Embryonic facial prominence (tissue), 1 donor: Measurements from ENCODE around the gene SYNE2.
"Not testable (repeated sequence)": the region's sequence is repeated elsewhere in the genome, so short reads cannot be mapped to it uniquely, and the experiment has no call there.

Experiments
- DNase-seq: peaks from one replicate; pipeline ENCODE4 v3.0.0-alpha.2; 2016; ENCODE audit errors: extremely low spot score

The SYNE2 gene, protein sequence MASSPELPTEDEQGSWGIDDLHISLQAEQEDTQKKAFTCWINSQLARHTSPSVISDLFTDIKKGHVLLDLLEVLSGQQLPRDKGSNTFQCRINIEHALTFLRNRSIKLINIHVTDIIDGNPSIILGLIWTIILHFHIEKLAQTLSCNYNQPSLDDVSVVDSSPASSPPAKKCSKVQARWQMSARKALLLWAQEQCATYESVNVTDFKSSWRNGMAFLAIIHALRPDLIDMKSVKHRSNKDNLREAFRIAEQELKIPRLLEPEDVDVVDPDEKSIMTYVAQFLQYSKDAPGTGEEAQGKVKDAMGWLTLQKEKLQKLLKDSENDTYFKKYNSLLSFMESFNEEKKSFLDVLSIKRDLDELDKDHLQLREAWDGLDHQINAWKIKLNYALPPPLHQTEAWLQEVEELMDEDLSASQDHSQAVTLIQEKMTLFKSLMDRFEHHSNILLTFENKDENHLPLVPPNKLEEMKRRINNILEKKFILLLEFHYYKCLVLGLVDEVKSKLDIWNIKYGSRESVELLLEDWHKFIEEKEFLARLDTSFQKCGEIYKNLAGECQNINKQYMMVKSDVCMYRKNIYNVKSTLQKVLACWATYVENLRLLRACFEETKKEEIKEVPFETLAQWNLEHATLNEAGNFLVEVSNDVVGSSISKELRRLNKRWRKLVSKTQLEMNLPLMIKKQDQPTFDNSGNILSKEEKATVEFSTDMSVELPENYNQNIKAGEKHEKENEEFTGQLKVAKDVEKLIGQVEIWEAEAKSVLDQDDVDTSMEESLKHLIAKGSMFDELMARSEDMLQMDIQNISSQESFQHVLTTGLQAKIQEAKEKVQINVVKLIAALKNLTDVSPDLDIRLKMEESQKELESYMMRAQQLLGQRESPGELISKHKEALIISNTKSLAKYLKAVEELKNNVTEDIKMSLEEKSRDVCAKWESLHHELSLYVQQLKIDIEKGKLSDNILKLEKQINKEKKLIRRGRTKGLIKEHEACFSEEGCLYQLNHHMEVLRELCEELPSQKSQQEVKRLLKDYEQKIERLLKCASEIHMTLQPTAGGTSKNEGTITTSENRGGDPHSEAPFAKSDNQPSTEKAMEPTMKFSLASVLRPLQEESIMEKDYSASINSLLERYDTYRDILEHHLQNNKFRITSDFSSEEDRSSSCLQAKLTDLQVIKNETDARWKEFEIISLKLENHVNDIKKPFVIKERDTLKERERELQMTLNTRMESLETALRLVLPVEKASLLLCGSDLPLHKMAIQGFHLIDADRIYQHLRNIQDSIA (N-terminal part only)

DNA sequence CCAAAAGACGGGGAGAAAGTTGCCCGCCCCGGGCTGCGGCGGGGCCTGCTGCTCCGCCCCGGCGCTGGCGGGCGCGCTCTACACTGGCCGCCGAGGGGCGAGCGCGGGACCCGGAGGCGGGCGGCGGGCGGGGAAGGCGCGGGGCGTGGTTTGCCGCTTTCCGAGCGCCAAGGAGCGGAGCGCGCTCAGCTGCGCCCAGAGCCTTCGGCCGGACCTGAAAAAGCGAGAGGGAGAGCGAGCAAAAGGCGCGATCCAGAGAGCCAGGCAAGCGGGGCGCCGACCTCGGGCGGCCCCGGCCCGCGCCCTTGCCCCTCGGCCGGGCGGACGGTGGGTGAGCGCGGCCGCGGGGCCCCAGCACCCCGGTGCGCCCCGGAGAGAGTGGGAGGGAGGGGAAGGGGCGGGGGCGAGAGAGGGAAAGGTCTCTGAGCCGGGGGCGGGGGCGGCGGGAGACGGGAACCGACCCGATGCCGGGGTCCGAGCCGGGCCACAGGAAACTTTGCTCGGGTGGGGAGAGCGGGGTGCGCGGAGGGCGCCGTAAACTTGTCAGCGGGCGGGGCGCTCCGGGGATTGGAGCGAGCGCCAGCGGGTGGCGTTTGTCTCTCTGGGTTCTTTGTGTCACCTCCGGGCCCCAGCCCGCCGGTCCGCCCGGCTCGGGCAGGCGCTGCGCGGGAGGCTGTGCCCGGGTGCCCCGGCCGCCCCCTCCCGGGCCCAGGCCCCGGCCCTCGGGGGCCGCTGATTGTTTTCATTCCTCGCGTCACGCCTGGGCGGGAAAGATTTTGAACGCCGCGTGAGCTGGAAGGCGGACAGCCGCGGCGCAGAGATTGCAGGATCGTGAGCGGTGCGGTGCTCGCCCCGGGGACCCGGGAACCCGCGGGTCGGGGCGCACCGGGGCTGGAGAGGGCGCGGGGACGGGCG, at the start of gene SYNE2:
SYNE2 (plus strand) TSS at position 188 of the 915 bp plus-strand sequence. CDS start 56,145 bp downstream, outside the sequence.
- DNase-seq = peak; percentile 36

DNA sequence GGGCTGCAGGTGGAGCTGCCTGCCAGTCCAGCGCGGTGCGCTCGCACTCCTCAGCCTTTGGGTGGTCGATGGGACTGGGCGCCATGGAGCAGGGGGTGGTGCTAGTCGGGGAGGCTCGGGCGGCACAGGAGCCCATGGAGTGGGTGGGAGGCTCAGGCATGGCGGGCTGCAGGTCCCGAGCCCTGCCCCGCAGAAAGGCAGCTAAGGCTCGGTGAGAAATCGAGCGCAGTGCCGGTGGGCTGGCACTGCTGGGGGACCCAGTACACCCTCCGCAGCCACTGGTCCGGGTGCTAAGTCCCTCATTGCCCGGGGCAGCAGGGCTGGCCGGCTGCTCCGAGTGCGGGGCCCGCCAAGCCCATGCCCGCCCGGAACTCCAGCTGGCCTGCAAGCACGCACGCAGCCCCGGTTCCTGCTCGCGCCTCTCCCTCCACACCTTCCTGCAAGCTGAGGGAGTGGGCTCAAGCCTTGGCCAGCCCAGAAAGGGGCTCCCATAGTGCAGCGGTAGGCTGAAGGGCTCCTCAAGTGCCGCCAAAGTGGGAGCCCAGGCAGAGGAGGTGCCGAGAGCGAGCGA, 49.5 kb upstream of the SYNE2 start:
- not testable (repeated sequence) for DNase-seq

DNA sequence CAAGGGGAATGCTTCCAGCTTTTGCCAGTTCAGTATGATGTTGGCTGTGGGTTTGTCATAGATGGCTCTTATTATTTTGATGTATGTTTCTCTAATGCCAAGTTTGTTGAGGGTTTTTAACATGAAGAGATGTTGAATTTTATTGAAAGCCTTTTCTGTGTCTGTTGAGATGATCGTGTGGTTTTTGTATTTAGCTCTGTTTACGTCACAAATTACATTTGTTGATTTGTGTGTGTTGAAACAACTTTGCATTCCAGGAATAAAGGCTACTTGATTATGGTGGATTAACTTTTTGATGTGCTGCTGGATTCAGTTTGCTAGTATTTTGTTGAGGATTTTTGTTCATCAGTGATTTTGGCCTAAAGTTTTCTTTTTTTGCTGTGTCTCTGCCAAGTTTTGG, 46.7 kb upstream of the SYNE2 start:
- DNase-seq = not testable (repeated sequence)

DNA sequence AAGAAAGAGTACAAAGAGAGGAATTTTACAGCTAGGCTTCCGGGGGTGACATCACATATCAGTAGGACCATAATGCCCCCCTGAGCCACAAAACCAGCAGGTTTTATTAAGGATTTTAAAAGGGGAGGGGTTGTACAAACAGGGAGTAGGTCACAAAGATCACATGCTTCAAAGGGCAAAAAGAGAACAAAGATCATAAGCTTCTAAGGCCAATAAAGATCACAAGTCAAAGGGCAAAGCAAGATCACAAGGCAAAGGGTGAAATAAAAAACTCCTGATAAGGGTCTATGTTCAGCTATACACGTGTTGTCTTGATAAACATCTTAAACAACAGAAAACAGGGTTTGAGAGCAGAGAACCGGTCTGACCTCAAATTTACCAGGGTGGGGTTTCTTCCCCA, 41.1 kb upstream of the SYNE2 start:
- not testable (repeated sequence) for DNase-seq

DNA sequence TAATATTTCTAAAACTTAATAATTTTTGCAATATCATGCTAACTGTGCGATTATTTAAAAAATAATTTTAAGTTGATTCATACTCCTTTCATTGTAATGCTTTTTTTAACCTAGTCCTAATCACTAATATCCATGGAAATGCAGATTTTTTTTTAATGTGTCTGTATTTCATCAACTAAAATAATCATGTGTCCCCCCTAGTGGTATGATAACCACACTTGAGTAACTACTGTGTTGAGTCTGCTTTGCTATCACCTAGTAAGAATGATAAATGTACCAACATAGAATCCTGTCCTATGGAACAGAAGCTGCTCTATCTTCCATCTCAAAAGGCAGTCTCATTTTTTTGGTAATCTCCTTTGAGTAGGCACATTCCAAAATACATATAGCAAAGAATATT, 19.1 kb upstream of the SYNE2 start:
- no peak for DNase-seq

DNA sequence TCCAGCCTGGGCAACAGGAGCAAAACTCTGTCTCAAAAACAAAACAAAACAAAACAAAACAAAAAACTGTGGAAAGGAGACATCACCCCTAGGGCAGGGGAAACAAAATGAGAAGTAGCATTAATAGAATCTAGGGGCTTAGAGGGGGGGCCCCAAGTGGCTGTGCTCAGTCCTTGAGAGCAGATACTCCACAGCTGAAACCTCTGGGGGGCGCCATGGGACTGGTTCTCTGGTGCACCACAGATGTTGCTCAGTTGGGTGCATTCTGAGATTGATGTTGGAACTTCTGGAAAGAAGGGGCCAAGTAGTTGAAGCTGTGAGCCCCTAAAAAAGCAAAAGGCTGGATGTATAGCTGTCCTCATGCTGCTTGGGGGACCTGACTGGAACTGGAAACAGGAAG, 11.8 kb upstream of the SYNE2 start:
- no peak for DNase-seq

DNA sequence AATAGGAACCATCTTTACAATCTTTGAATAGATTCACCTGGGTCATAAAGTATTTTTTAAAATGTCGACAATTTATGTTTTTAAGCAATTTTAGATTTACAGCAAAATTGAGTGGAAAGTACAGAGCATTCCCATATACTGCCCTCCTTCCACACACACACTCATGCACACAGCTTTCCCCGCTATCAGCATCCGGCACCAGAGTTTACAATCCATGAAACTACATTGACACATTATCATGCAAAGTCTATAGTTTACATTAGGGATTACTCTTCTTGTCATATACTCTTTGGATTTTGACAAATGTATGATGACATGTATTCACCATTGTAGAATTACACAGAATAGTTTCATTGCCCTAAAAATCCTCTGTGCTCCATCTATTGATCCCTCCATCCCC, 9.0 kb upstream of the SYNE2 start:
- no peak for DNase-seq

DNA sequence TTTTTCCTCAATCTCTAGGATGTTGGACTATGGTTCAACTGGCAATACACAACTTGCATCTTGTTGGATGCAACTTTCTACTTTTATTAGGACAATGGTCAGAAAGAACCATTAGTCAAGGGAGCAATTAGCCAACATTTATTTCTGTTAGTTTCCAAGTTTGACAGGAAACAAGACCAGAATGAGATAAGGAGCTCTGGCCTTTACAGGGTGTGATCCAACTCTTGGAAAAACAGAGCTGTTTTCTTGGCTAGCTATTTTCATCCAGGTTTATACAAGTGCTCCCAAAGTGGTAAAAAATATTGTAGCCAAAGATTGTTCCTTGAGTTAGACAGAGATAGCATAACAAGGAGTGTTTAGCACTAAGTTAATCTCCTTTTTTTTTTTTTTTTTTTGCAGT, 3.9 kb upstream of the SYNE2 start:
- no peak for DNase-seq

DNA sequence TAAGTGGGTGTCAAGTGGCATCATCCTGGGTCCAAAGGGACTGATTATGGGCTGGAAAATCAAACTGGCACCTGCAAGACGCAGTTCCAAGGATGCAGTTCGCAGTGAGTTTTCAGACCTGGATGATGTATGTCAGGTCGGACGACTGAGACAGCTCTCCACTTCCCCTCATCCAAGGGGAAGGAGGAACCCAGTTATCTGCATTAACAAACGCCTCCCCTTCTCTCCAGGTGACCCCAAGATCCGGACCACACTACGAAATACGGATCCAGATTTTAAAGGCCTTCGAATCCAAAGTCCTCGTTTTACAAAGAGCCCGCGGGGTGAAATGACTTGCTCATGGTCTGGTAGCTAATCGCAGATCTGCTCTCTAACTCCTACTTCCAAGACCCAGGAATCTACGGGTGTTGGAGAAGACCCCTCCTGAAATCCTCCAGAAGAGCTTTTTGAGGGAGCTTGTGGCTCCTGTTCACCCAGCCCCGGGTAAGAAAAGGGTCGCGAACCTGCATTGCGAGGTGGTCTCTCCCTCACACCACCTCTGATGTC, 460 bp upstream of the SYNE2 start:
- DNase-seq = no peak

DNA sequence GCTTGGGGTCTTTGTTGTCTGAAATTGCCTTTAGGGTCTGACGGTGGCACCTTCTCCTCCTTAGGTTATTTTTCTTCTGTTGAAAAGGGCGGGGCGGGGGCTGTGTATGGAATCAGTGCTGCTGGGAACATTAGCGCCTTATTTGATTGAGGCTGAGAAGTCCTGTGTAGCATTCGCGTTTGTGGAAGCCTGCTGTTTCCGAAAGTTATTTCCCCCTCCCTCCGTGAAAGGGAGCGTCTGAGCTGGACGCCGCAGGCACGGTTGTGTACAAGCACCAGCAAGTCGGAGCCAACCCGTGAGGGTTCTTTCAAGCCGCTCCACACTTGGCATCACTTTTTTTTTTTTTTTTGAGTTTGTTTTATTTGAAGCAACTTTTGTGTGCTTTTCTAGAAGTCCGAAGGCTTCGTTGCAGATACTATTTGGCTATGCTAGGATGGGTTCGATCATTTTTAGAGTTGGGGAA, 1.1 kb downstream of the SYNE2 start:
- DNase-seq = peak; percentile 49

DNA sequence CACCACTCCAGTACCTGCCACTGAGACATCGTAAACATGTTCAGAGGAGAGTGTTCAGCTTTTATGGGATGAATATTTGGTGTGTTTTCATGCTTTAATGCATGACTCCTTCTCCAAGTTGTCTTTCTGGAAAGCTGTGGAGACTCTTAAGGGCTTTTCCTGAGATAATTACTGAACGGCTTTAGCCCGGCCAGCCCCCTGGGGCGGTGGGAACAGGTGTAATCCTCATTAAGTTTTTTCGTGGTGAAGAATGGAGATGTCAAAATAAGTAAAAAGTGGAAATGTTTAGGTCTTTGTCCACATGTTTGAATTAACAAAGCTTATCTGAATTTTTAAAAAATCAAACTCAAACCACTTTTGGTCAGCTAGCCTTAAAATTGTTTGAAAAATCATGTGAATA, 1.5 kb downstream of the SYNE2 start:
- DNase-seq = no peak

DNA sequence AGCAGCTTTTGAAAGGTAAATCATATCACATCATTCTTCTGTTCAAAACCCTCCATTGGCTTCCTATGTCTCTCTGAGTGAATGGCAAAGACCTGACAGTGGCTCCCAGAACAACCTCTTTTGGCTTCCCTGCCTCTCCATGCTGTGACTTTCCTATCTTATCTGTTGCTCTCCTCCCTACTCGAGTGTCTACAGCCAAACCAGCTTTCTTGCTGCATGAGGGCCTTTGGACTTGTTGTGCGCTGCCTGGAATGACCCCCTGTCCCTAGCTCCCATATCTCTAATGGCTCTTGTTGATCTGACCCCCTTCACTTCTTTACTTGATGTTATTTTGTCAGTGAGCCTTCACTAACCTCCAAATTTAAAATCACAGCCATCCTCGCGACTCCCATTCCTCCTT, 2.5 kb downstream of the SYNE2 start:
- no peak for DNase-seq

DNA sequence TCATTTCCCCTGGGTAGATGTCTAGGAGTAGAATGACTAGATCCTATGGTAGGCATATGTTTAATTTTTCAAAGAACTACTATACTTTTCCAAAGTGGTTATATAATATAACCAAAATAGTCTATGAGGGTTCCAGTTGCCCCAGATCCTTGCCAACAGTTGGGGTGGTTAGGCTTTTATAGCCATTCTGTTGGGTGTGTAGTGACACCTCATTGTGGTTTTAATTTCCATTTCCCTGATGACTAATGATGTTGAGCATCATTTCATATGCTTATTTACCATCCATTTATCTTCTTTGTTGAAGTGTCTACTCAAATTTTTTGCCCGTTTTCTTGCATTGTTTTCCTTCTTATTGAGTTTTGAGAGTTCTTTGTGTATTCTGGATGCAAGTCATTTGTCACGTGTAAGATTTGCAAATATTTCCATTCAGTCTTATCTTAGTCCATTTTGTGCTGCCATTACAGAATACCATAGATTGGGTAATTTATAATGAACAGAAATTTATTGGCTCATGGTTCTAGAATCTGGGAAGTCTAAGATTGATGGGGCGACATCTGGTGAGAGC, 4.7 kb downstream of the SYNE2 start:
- no peak for DNase-seq

DNA sequence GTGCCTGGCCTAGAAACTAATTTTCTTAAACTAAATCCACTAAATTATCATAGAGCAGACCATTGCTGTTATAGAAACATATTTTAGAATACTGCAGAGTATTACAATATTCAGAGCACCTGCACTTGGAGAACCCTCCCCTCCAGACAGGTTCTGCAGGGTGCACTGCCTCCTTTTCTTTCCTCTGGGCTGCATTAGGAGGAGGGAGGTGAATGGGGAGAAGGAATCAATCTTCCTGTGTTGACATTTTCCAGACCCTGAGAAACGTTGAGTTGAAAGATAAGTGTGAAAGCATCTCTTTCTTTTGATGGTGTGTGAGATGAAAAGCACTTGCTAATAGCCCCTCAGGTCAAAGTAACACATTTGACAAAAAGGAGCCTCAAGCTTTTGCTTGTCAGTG, 7.3 kb downstream of the SYNE2 start:
- no peak for DNase-seq

DNA sequence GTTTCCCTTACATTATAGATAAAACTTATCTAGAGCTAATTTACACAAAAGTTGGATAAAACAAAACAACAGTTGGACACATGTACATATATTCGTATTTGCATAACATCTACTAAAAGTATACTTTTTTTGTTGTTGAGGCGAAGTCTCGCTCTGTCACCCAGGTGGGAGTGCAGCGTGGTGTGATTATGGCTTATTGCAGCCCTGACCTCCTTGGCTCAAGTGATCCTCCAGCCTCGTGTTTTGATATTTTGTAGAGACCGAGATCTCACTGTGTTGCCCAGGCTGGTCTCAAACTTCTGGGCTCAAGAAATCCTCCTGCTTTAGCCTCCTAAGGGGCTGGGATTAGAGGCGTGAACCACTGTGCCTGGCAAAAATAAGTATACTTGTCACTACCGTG, 9.4 kb downstream of the SYNE2 start:
- no peak for DNase-seq

DNA sequence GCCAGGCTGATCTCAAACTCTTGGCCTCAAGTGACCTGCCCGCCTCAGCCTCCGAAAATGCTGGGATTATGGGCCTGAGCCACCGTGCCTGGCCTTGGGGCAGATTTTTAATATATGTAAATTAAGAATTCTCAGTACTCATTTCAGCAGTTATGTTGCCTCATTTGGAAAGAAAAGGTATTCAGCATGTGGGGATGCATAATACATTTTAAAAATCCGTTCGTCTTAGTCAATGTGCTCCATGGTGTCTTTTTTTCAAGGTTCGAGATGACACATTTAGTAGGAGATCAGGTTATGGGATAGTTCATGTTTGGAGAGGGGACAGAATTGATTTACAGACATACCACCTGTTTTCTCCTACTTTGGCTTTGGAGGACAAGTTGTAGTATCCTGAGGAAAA, 10.2 kb downstream of the SYNE2 start:
- no peak for DNase-seq

DNA sequence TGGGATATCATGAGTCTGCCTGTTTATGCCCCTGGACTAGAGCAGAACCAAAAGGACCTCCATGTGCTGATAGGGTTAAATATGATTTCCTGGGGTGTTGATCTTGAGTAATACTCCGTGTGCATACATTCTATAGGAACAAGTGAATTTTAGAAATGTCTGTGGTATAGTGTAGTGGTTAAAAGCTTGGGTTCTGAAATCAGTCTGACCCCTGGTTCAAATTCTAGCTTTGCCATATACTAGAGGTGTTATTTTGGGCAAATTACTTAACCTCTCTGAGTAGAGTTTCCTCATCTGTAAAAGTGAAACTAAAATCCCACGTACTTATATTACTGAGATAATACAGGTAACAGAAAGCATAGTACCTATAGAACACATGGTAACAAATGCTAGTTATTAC, 12.0 kb downstream of the SYNE2 start:
- DNase-seq = not testable (repeated sequence)

DNA sequence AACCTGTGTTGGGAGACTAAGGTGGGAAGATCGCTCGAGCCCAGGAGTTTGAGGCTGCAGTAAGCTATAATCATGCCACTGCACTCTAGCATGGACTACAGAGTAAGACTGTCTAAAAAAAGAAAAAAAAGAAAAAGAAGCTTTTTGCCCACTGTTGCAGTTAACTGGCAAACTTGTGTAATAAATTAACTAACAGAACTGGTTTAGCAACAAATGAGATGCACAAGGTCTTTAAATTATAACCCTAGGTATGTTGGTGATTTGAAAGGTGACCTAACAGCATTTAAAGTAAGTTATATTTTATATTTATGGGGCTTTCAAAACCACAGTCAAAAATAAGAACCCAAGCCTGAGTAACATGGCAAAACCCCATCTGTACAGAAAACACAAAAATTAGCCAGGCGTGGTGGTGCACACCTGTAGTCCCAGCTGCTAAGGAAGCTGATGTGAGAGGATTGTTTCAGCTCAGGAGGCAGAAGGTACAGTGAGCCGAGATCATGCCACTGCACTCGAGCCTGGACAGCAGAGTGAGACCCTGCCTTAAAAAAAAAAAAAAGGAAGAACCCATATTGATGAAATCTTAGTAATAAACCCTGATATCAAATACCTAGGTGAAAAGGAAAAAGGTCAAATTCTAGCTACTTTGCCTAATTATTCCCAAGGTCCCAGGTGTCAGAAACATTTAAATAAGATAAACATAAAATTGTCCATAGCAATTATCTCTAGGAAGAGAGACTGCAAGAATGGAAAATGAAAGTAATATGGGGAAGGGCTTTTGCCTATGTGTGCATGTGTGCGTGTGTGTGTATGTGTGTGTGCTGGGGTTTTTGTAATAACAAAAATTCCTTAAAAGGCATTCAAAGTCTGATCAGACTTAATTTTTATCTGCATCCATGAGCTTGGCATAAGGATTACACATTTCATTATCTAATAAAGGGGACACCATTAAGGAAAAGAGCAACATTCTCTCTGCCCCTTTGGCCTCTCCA, 15.4 kb downstream of the SYNE2 start:
- no peak for DNase-seq
